ENCODE results near the gene GALR2. TPM values are rescaled to one million over a fixed set of nuclear protein-coding genes. Genes with fewer than 3 reads are reported as not detected.

Gene GALR2
- total RNA-seq, 4 donors from 2014 or later: 0.18 TPM; not detected in 3

DNA sequence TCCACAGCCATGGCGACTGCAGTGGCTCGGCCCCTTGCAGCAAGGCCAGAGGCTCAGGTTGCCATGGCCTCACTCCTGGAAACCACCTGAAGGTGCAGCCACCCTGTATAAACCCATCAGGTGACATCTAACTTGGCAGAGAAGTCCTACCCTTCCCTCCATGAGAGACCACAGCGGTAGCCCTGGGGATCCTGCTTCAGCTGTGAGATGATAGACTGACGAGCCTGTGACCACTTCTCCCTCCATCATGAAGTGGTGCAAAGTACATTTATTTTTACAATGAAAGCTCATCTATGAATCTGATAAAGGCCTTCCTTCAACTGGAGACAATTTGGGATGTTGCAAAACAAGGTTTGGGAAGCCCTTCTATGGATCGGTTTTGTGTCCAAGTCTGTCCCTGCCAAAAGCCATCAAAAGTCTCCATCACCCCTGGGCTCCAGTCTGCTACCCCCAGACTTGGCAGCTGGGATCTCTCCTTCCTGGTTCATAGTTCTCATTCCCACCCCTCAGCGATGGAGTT is 6.2 kb downstream of the GALR2 start:
- intact Hi-C loops (cut with DNase I; ENCODE audit: low total_unique reads): no loop called here
- no peak for TF ChIP-seq CTCF (IDR thresholded peaks at IDR 0.05 in 4 of 5, conservative IDR thresholded peaks at IDR 0.05 in 1 of 5)
- no peak for TF ChIP-seq POLR2A (IDR thresholded peaks at IDR 0.05)
- ATAC-seq: no peak

GRCh38 chr17:76081295-76082210 is 7.0 kb downstream of the GALR2 start:
- Histone ChIP-seq H3K4me3 (no peak overlapping the region), H3K27ac (no peak overlapping the region), H3K9me3 (no peaks in the 10 kb centered on the region), H3K4me1 (peaks cover 6 to 8% of the 10 kb centered on the region in 2 donors), H3K36me3 (peaks cover 0 to 36% of the 10 kb centered on the region in 2 donors), H3K27me3 (peaks cover 28 to 31% (median 29%) of the 10 kb centered on the region in 3 donors)
- TF ChIP-seq POLR2A (IDR thresholded peaks at IDR 0.05) (no peak), CTCF (IDR thresholded peaks at IDR 0.05 in 4 of 5, conservative IDR thresholded peaks at IDR 0.05 in 1 of 5) (no peak)
- ATAC-seq (no peak), DNase-seq (peak in 1 of 2 donors; percentile 8)
- intact Hi-C loops (cut with DNase I; ENCODE audit: low total_unique reads): no loop called here
- in situ Hi-C loops (cut with MboI; ENCODE audit: low sequenced_read_pairs in 4 of 4): no loop called here

More for the DNA sequence above, 6.2 kb downstream of the GALR2 start:
- Histone ChIP-seq H3K36me3 (peaks cover 0 to 29% of the 10 kb centered on the region in 2 donors), H3K27me3 (peaks cover 35 to 38% (median 36%) of the 10 kb centered on the region in 3 donors), H3K27ac (no peak overlapping the region), H3K4me1 (peaks cover 11 to 14% of the 10 kb centered on the region in 2 donors), H3K9me3 (no peaks in the 10 kb centered on the region), H3K4me3 (no peak overlapping the region)
- in situ Hi-C loops (cut with MboI; ENCODE audit: low sequenced_read_pairs in 4 of 4): no loop called here
- DNase-seq: no peak

DNA sequence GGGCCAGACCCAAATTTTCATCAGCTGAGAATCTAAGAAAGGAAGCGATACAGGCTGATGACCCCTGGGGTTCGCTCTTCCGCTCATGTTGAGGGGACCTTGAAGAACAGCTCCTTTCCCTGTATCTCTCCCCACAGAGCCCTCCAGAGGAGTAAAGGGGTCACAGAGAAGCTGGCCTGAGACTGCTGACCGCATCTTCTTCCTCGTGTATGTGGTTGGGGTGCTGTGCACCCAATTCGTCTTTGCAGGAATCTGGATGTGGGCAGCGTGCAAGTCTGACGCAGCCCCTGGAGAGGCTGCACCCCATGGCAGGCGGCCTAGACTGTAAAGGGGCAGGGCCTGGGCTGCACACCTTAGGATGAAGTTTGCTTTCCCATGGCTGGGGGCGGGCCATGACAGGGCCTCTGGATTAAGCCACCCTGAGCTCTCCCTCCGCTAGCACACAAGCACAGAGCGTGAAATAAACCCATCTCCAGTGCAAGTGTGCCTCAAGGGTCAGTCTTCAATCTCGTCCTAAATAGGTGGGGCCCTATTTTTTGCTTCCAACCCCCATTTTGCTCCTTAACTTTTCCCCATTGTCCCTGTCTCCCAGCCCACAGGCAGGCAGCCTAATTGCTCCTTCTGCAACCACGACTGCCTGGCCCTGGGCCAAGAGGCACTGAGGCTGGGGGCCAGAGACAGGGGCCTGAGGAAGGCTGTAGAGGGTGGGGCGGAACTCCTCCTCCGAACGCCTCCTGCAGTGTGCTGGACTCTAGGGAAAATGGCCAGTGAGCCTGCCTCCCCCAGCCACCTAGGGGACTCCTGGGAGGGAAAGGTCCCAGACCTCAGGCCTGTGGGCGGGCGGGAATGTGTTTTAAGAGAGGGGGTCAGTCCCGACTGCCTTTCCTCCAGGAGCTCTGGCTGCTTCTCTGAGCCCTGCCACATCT is 8.0 kb downstream of the GALR2 start:
- H3K27ac ChIP-seq: no peak overlapping the region
- in situ Hi-C loops (cut with MboI; ENCODE audit: low sequenced_read_pairs in 4 of 4): no loop called here
- DNase-seq (no peak), ATAC-seq (no peak)
- TF ChIP-seq POLR2A (IDR thresholded peaks at IDR 0.05): no peak
- no peak for TF ChIP-seq CTCF (IDR thresholded peaks at IDR 0.05 in 4 of 5, conservative IDR thresholded peaks at IDR 0.05 in 1 of 5)
- peaks cover 0 to 47% of the 10 kb centered on the region in 2 donors for H3K36me3 ChIP-seq
- H3K27me3 ChIP-seq: peaks cover 17 to 21% (median 18%) of the 10 kb centered on the region in 3 donors
- intact Hi-C loops (cut with DNase I; ENCODE audit: low total_unique reads): no loop called here
- no peaks in the 10 kb centered on the region for H3K9me3 ChIP-seq
- H3K4me1 ChIP-seq: no peaks in the 10 kb centered on the region
- no peak overlapping the region for H3K4me3 ChIP-seq

GRCh38 chr17:76083536-76084182 is 9.1 kb downstream of the GALR2 start:
- intact Hi-C loops (cut with DNase I; ENCODE audit: low total_unique reads) (no loop called here), in situ Hi-C loops (cut with MboI; ENCODE audit: low sequenced_read_pairs in 4 of 4) (no loop called here)
- Histone ChIP-seq H3K27ac (no peak overlapping the region), H3K4me1 (no peaks in the 10 kb centered on the region), H3K4me3 (no peak overlapping the region), H3K9me3 (no peaks in the 10 kb centered on the region), H3K27me3 (peaks cover 7 to 10% (median 8%) of the 10 kb centered on the region in 3 donors), H3K36me3 (peaks cover 0 to 57% of the 10 kb centered on the region in 2 donors)
- no peak for ATAC-seq
- no peak for DNase-seq
- TF ChIP-seq POLR2A (IDR thresholded peaks at IDR 0.05) (no peak), CTCF (IDR thresholded peaks at IDR 0.05 in 4 of 5, conservative IDR thresholded peaks at IDR 0.05 in 1 of 5) (no peak)
